PC-9 (cell line): ENCODE measurements around the gene DCAF12. TPM values are rescaled to one million over a fixed set of nuclear protein-coding genes. Genes with fewer than 3 reads are reported as not detected.

Experiments
- BruUV-seq: library from RNA; stranded (reverse); fragments of 400-500 nt; replicated peaks from 2 replicates; lab custom pipeline; 2021; lab: Mats Ljungman, UMichigan
- CTCF ChIA-PET: fragments of 300-600 bp; sonication (Branson Sonifier 250); formaldehyde crosslinking; loops from one replicate; lab custom pipeline; 2022; ENCODE audit warnings: antibody characterized with exemption; lab: Charles Lee
- POLR2A ChIA-PET: fragments of 300-600 bp; sonication (Branson Sonifier 250); formaldehyde crosslinking; loops from one replicate; lab custom pipeline; 2022; ENCODE audit warnings: antibody characterized with exemption; ENCODE audit not compliant: unreplicated experiment; lab: Charles Lee
- DNase-seq, 2 experiments: peaks; one replicate each; pipeline versions ENCODE4 v3.0.0 to v3.0.0-alpha.2; 2015 to 2022; ENCODE audit warnings: mixed read lengths in 1 of 2
- H2AFZ ChIP-seq: fragments of 200-600 bp; sonication (generic); 2 replicates; pipeline ENCODE4 v1.8.1; 2017; ENCODE audit warnings: antibody characterized with exemption
- H3F3A ChIP-seq: fragments of 200-600 bp; sonication (generic); 2 replicates; pipeline ENCODE4 v1.8.1; 2017; ENCODE audit warnings: antibody characterized with exemption, mild to moderate bottlenecking, low read depth; ENCODE audit not compliant: insufficient read depth
- H3K27ac ChIP-seq: fragments of 200-600 bp; sonication (generic); 2 replicates; pipeline ENCODE4 v1.6.1; 2016; ENCODE audit warnings: mixed run types
- H3K27me3 ChIP-seq: fragments of 200-600 bp; sonication (generic); 2 replicates; pipeline ENCODE4 v1.6.1; 2016; ENCODE audit warnings: low read depth, mixed run types; ENCODE audit not compliant: insufficient read depth
- H3K36me3 ChIP-seq: fragments of 200-600 bp; sonication (generic); 2 replicates; pipeline ENCODE4 v1.6.1; 2016; ENCODE audit warnings: low read depth, mixed run types
- H3K4me1 ChIP-seq: fragments of 200-600 bp; sonication (generic); replicated peaks from 2 replicates; pipeline ENCODE4 v1.6.1; 2016; ENCODE audit warnings: mixed run types; ENCODE audit not compliant: insufficient read depth
- H3K4me2 ChIP-seq: fragments of 200-600 bp; sonication (generic); 2 replicates; pipeline ENCODE4 v1.6.1; 2017; ENCODE audit warnings: mixed run types
- H3K4me3 ChIP-seq: fragments of 200-600 bp; sonication (generic); 2 replicates; pipeline ENCODE4 v1.6.1; 2016; ENCODE audit warnings: mixed run types
- H3K79me2 ChIP-seq: fragments of 200-600 bp; sonication (generic); 2 replicates; pipeline ENCODE4 v1.6.1; 2017; ENCODE audit warnings: low read depth, mixed run types
- H3K9me2 ChIP-seq: fragments of 200-600 bp; sonication (generic); 2 replicates; pipeline ENCODE4 v1.8.1; 2017; ENCODE audit warnings: mild to moderate bottlenecking; ENCODE audit not compliant: insufficient read depth
- H3K9me3 ChIP-seq: fragments of 200-600 bp; sonication (generic); 2 replicates; pipeline ENCODE4 v1.8.1; 2016; ENCODE audit warnings: low read depth; ENCODE audit not compliant: insufficient read depth
- H4K20me1 ChIP-seq: fragments of 200-600 bp; sonication (generic); 2 replicates; pipeline ENCODE4 v1.8.1; 2017; ENCODE audit not compliant: insufficient read depth
- EZH2 ChIP-seq: fragments of 200-600 bp; sonication (generic); IDR thresholded peaks from 2 replicates; pipeline ENCODE4 v1.8.0; 2017; ENCODE audit warnings: antibody characterized with exemption, low read depth
- intact Hi-C: fragments of 100-400 bp; cut with micrococcal nuclease; formaldehyde crosslinking; loops from one replicate; pipeline ENCODE4 v1.10.0; 2022; ENCODE audit not compliant: unreplicated experiment
- total RNA-seq: library from RNA; stranded (reverse); gene quantifications from 2 replicates; pipeline ENCODE4 v1.2.3, GENCODE V29; 2021
- TF ChIP-seq, protein P1 (sequence below): fragments of 200-600 bp; sonication (generic); conservative IDR thresholded peaks from 2 replicates; pipeline ENCODE4 v1.6.1; 2017; ENCODE audit warnings: mixed run types, antibody characterized with exemption, mild to moderate bottlenecking, moderate library complexity

The DCAF12 gene
- total RNA-seq, 1 experiment from 2014 or later, result 23.4 TPM

DNA sequence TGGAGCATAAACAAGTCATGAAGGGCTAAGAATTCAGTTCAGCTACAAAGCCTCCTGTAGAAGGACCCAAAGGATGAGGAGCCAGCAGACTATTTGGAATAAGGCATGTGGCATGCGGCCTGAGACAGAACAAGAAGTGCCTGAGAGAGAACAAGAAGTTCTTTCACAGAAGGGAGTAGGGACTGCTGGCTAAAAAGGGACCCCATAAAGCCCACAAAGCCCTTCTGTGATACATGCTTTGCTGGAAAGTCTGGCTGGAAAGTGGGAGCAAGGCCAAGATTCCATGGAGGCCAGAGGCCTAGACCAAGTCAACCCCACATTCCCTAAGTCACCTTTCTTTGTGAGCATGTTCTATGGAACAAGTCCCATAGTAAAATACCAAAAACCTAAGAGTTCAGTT, 41.9 kb downstream of the DCAF12 start:
- Histone ChIP-seq H3K27me3 (no peaks in the 10 kb centered on the region), H2AFZ (no peak overlapping the region), H3K79me2 (no peaks in the 10 kb centered on the region), H3K4me1 (no peaks in the 10 kb centered on the region), H3K27ac (no peak overlapping the region), H3F3A (no peaks in the 10 kb centered on the region; the same call in 1 of the 2 replicates), H3K4me3 (no peak overlapping the region), H3K9me2 (no peaks in the 10 kb centered on the region), H3K9me3 (no peaks in the 10 kb centered on the region), H4K20me1 (no peaks in the 10 kb centered on the region), H3K36me3 (no peaks in the 10 kb centered on the region), H3K4me2 (no peak overlapping the region)
- ChIA-PET CTCF (no interaction called here), POLR2A (no interaction called here)
- DNase-seq, result no peak
- intact Hi-C loops, result no loop called here
- TF ChIP-seq EZH2, result no peak
- TF ChIP-seq, protein P1, sequence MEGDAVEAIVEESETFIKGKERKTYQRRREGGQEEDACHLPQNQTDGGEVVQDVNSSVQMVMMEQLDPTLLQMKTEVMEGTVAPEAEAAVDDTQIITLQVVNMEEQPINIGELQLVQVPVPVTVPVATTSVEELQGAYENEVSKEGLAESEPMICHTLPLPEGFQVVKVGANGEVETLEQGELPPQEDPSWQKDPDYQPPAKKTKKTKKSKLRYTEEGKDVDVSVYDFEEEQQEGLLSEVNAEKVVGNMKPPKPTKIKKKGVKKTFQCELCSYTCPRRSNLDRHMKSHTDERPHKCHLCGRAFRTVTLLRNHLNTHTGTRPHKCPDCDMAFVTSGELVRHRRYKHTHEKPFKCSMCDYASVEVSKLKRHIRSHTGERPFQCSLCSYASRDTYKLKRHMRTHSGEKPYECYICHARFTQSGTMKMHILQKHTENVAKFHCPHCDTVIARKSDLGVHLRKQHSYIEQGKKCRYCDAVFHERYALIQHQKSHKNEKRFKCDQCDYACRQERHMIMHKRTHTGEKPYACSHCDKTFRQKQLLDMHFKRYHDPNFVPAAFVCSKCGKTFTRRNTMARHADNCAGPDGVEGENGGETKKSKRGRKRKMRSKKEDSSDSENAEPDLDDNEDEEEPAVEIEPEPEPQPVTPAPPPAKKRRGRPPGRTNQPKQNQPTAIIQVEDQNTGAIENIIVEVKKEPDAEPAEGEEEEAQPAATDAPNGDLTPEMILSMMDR, result no peak
- no TSS peak for BruUV-seq

DNA sequence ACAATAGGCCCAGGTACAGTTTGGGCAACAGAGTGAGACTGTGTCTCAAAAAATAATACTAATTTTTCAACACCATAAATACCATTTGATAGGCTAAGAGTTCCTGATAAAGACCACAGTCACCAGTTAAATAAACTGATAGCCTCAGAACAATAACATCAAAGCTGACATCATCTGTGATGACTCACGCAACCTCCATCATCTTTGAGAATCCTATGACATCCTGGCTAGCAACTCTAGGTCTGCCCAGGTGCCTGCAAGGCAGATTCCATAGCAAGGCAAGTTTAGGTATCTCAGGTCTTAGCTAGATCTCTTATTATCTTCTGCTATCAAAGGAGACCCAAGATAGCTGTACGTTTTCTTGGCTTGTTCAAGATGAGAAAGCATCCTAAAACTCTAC, 47.3 kb downstream of the DCAF12 start:
- Histone ChIP-seq H3K27me3 (no peaks in the 10 kb centered on the region), H3K9me3 (no peaks in the 10 kb centered on the region), H3K4me3 (no peak overlapping the region), H4K20me1 (no peaks in the 10 kb centered on the region), H3K9me2 (no peaks in the 10 kb centered on the region), H3K27ac (no peak overlapping the region), H3F3A (no peaks in the 10 kb centered on the region; the same call in 1 of the 2 replicates), H3K4me2 (no peak overlapping the region), H3K79me2 (no peaks in the 10 kb centered on the region), H2AFZ (no peak overlapping the region), H3K4me1 (no peaks in the 10 kb centered on the region), H3K36me3 (no peaks in the 10 kb centered on the region)
- ChIA-PET POLR2A (interaction anchor here (0.5 to 0.7 kb wide), 2 partner anchors 31 to 63 kb away, joined by 3 to 22 read pairs; no protein-coding TSS in a partner anchor), CTCF (no interaction called here)
- TF ChIP-seq, protein P1, result no peak
- no peak for TF ChIP-seq EZH2
- BruUV-seq, result no TSS peak
- intact Hi-C loops, result no loop called here
- peak; percentile 22 to 62 for DNase-seq

DNA sequence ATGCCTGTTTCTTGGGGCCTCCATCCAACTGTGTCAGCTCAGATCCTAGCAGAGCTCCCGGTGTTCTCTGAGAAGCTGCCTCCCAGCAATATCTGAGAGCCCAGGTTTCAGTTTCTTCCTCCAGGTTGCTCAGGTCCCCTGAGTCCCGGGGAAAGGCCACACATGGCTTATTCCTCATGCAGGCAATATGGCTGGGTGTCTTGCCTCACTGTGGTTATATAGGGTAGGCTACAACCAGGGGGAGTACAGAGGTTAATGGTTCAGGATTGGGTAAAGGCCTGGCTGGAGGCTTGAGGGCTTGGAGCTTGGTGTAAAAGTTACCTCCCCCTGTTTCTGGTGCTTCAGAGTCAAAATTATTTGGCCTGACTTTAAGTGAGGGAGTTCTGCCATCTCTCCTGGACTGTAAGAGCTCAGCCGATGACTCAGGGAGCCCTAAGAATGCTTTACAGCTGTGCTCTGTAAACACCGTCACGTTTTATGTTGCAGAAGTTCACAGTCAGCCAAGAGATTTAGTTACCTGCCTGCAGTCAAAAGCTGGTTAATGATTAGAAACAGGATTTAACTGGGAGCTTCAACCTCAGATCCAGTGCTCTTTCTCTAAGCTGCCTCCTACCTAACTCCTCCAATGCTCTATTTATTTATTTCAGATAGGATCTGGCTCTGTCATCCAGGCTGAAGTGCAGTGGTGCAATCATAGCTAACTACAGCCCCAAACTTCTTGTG, 53.5 kb downstream of the DCAF12 start:
- H3K4me1 ChIP-seq, result peaks cover 8% of the 10 kb centered on the region
- ChIA-PET CTCF (interaction anchor here (0.6 to 1.1 kb wide), 4 partner anchors 24 to 257 kb away, joined by 3 to 5 read pairs (median 4); partner anchors contain the start of gene UBAP2), POLR2A (interaction anchor here (0.6 to 0.8 kb wide), 3 partner anchors 23 to 70 kb away, joined by 3 to 15 read pairs (median 4); partner anchors contain the start of gene UBAP2)
- no peaks in the 10 kb centered on the region for H3K36me3 ChIP-seq
- DNase-seq, result peak; percentile 14 to 50
- H3K27me3 ChIP-seq, result no peaks in the 10 kb centered on the region
- no peaks in the 10 kb centered on the region; the same call in 1 of the 2 replicates for H3F3A ChIP-seq
- intact Hi-C loops, result loop anchor here (1.0 to 5.0 kb wide), 2 partner anchors 26 to 304 kb away; partner anchors contain the start of gene MYORG
- H4K20me1 ChIP-seq, result no peaks in the 10 kb centered on the region
- H3K9me2 ChIP-seq, result no peaks in the 10 kb centered on the region
- no TSS peak for BruUV-seq
- H3K4me3 ChIP-seq, result no peak overlapping the region
- H3K79me2 ChIP-seq, result no peaks in the 10 kb centered on the region
- peak overlapping the region; percentile 19 for H3K4me2 ChIP-seq
- H3K9me3 ChIP-seq, result no peaks in the 10 kb centered on the region
- TF ChIP-seq EZH2, result no peak
- no peak overlapping the region for H3K27ac ChIP-seq
- H2AFZ ChIP-seq, result no peak overlapping the region
